HCT116 (cell line): ENCODE results near the gene EEA1. TPM values are rescaled to one million over a fixed set of nuclear protein-coding genes. Genes with fewer than 3 reads are reported as not detected.

Experiments
- ATAC-seq: fragments of 200-7000 bp; cut with Tn5 transposase; 2 replicates; pipeline ENCODE4 v1.9.1; 2020; ENCODE audit warnings: mild to moderate bottlenecking, moderate library complexity
- BruUV-seq: library from RNA; stranded (reverse); fragments of 400-500 nt; replicated peaks from 2 replicates; lab custom pipeline; 2021; lab: Mats Ljungman, UMichigan
- CTCF ChIA-PET: fragments of 300-600 bp; sonication (Branson Sonifier 250); formaldehyde crosslinking; loops from one replicate; lab custom pipeline; 2021; ENCODE audit warnings: antibody characterized with exemption; lab: Charles Lee
- POLR2A ChIA-PET: fragments of 300-600, 350-600 bp; sonication (Branson Sonifier 250); formaldehyde crosslinking; loops from one replicate; lab custom pipeline; 2021; ENCODE audit warnings: antibody characterized with exemption; lab: Charles Lee
- RAD21 ChIA-PET, 2 experiments: fragments of 300-600 bp; sonication (Branson Sonifier 250); formaldehyde crosslinking; loops; one replicate each; lab custom pipeline; 2023; ENCODE audit warnings: low total read pairs in 2 of 2; ENCODE audit not compliant: uncharacterized antibody in 2 of 2, unreplicated experiment in 2 of 2, low non-redundant PET in 1 of 2; lab: Charles Lee
- DNase-seq: peaks from one replicate; pipeline ENCODE4 v3.0.0-alpha.2; 2010; ENCODE audit warnings: low read depth, low spot score
- H2AFZ ChIP-seq: fragments of 200-600 bp; shearing (Covaris generic), sonication (generic); 2 replicates; pipeline ENCODE4 v1.6.1; 2017; ENCODE audit warnings: low read depth, mixed run types, mixed read lengths, antibody characterized with exemption, low read length; ENCODE audit not compliant: poor library complexity, severe bottlenecking
- H3K27ac ChIP-seq: 2 replicates; pipeline ENCODE4 v1.5.1; 2012; ENCODE audit warnings: low read depth, low read length
- H3K27me3 ChIP-seq: fragments of 200-600 bp; sonication (generic); 2 replicates; pipeline ENCODE4 v1.6.1; 2016; ENCODE audit warnings: mixed run types, low read length, mixed read lengths; ENCODE audit not compliant: insufficient read depth
- H3K36me3 ChIP-seq, 2 experiments: fragments of 200-500 bp in 1 of 2; fragments of 200-600 bp in 1 of 2; sonication (Bioruptor generic) in 1 of 2; sonication (generic) in 1 of 2; 2 replicates each; pipeline versions ENCODE4 v1.5.1 to v1.6.1; 2014 to 2016; ENCODE audit warnings: low read length in 2 of 2, inconsistent platforms in 1 of 2, mixed read lengths in 1 of 2, mixed run types in 1 of 2; ENCODE audit not compliant: insufficient read depth in 2 of 2, control insufficient read depth in 1 of 2
- H3K4me1 ChIP-seq, 2 experiments: fragments of 200-600 bp in 1 of 2; sonication (generic) in 1 of 2; 2 replicates each; pipeline versions ENCODE4 v1.5.1 to v1.6.1; 2012 to 2017; ENCODE audit warnings: low read length in 2 of 2, inconsistent platforms in 1 of 2, mild to moderate bottlenecking in 1 of 2, mixed read lengths in 1 of 2, mixed run types in 1 of 2, moderate library complexity in 1 of 2; ENCODE audit not compliant: insufficient read depth in 2 of 2, control insufficient read depth in 1 of 2
- H3K4me2 ChIP-seq: fragments of 200-600 bp; sonication (generic); 2 replicates; pipeline ENCODE4 v1.6.1; 2017; ENCODE audit warnings: mixed run types, low read length, mixed read lengths
- H3K4me3 ChIP-seq, 2 experiments: fragments of 200-600 bp in 1 of 2; sonication (generic) in 1 of 2; replicated peaks in 1 of 2; 2 replicates each; pipeline ENCODE4 v1.5.1; 2011 to 2016; ENCODE audit warnings: low read length in 2 of 2, control low read depth in 1 of 2, low read depth in 1 of 2, mild to moderate bottlenecking in 1 of 2, mixed read lengths in 1 of 2, mixed run types in 1 of 2
- H3K79me2 ChIP-seq: fragments of 200-600 bp; sonication (generic); 2 replicates; pipeline ENCODE4 v1.6.1; 2017; ENCODE audit warnings: mild to moderate bottlenecking, mixed run types, low read length, moderate library complexity, mixed read lengths; ENCODE audit not compliant: insufficient read depth
- H3K9ac ChIP-seq: fragments of 200-600 bp; sonication (generic); 2 replicates; pipeline ENCODE4 v1.6.1; 2016; ENCODE audit warnings: low read length, mixed read lengths
- H3K9me2 ChIP-seq: fragments of 200-600 bp; sonication (generic), shearing (Covaris generic); 2 replicates; pipeline ENCODE4 v1.6.1; 2017; ENCODE audit warnings: mixed run types, mild to moderate bottlenecking, moderate library complexity; ENCODE audit not compliant: insufficient read depth
- H3K9me3 ChIP-seq, 2 experiments: fragments of 200-500 bp in 1 of 2; fragments of 200-600 bp in 1 of 2; sonication (Bioruptor generic) in 1 of 2; sonication (generic) in 1 of 2; 2 replicates each; pipeline ENCODE4 v1.6.1; 2014 to 2017; ENCODE audit warnings: low read length in 2 of 2, mixed read lengths in 2 of 2, inconsistent platforms in 1 of 2, low read depth in 1 of 2, mild to moderate bottlenecking in 1 of 2, mixed run types in 1 of 2, moderate library complexity in 1 of 2; ENCODE audit not compliant: control insufficient read depth in 1 of 2, insufficient read depth in 1 of 2
- H4K20me1 ChIP-seq: fragments of 200-600 bp; sonication (generic), shearing (Covaris generic); 2 replicates; pipeline ENCODE4 v1.6.1; 2017; ENCODE audit warnings: mixed run types, mild to moderate bottlenecking, moderate library complexity; ENCODE audit not compliant: insufficient read depth
- ATF3 ChIP-seq: IDR thresholded peaks from 2 replicates; pipeline ENCODE4 v1.6.1; 2012
- ELF1 ChIP-seq: IDR thresholded peaks from 2 replicates; pipeline ENCODE4 v1.6.1; 2012; ENCODE audit warnings: low read depth, borderline replicate concordance
- FOSL1 ChIP-seq: IDR thresholded peaks from 2 replicates; pipeline ENCODE4 v1.6.1; 2012; ENCODE audit warnings: low read depth
- JUND ChIP-seq: IDR thresholded peaks from 2 replicates; pipeline ENCODE4 v1.6.1; 2012
- POLR2A ChIP-seq: IDR thresholded peaks from 2 replicates; pipeline ENCODE4 v1.7.0; 2011; ENCODE audit warnings: borderline replicate concordance; ENCODE audit not compliant: insufficient read depth, insufficient read length; ENCODE audit errors: extremely low read depth
- REST ChIP-seq: IDR thresholded peaks from 2 replicates; pipeline ENCODE4 v1.6.1; 2012; ENCODE audit warnings: low read depth
- SIN3A ChIP-seq: IDR thresholded peaks from 2 replicates; pipeline ENCODE4 v1.6.1; 2012; ENCODE audit warnings: low read depth
- SP1 ChIP-seq: IDR thresholded peaks from 2 replicates; pipeline ENCODE4 v1.6.1; 2012; ENCODE audit warnings: low read depth
- ZFX ChIP-seq: fragments of 450-650 bp; IDR thresholded peaks from 2 replicates; pipeline ENCODE4 v1.6.1; 2017
- intact Hi-C: fragments of 100-400 bp; cut with micrococcal nuclease; formaldehyde crosslinking; loops from 2 replicates; pipeline ENCODE4 v1.10.0; 2022
- total RNA-seq: library from RNA; stranded (reverse); gene quantifications from one replicate; pipeline ENCODE4 v1.2.1, GENCODE V29; 2021; ENCODE audit not compliant: unreplicated experiment

Gene EEA1
- total RNA-seq, 1 experiment from 2014 or later: 13.8 TPM

GRCh38 chr12:92784797-92785562, 144.1 kb downstream of the EEA1 start (continued):
- no peak for TF ChIP-seq REST
- TF ChIP-seq ATF3: no peak
- TF ChIP-seq FOSL1: no peak

- TF ChIP-seq ELF1 (no peak), SIN3A (no peak), JUND (no peak), SP1 (no peak), POLR2A (no peak), ZFX (no peak)
- TF ChIP-seq, all 23 proteins: peak for 0
- H3K27ac ChIP-seq: no peak overlapping the region
- H3K36me3 ChIP-seq: no peaks in the 10 kb centered on the region
- H3K4me2 ChIP-seq: no peak overlapping the region
- intact Hi-C loops: loop anchor here (2.0 to 5.0 kb wide), 2 partner anchors 612 to 1318 kb away; no protein-coding TSS in a partner anchor
- no peaks in the 10 kb centered on the region for H3K27me3 ChIP-seq
- no peak for DNase-seq
- no peaks in the 10 kb centered on the region for H3K9me2 ChIP-seq
- RAD21 ChIA-PET: interaction anchor here in 1 of 2 experiments (1.3 kb wide), 1 partner anchor 613 kb away, joined by 4 read pairs; no protein-coding TSS in a partner anchor
- POLR2A ChIA-PET: no interaction called here
- no peaks in the 10 kb centered on the region for H4K20me1 ChIP-seq
- no peak overlapping the region for H3K9ac ChIP-seq
- H3K79me2 ChIP-seq: no peaks in the 10 kb centered on the region
- ATAC-seq: no peak
- CTCF ChIA-PET: interaction anchor here (0.7 to 2.0 kb wide), 5 partner anchors 7 to 602 kb away, joined by 3 to 6 read pairs (median 5); no protein-coding TSS in a partner anchor
- no peak overlapping the region for H3K4me3 ChIP-seq
- H3K9me3 ChIP-seq: no peaks in the 10 kb centered on the region
- no peak overlapping the region for H2AFZ ChIP-seq
- no peaks in the 10 kb centered on the region for H3K4me1 ChIP-seq
- no TSS peak for BruUV-seq
Observed at GRCh38 chr12:92784356-92784755, 144.7 kb downstream of the EEA1 start.
